GM23338 (cell line): Measurements from ENCODE around the gene BPIFB6. TPM values are rescaled to one million over a fixed set of nuclear protein-coding genes. Genes with fewer than 3 reads are reported as not detected.

Experiments used
- ATAC-seq: fragments of 200-7000 bp; cut with Tn5 transposase; 3 replicates; pipeline ENCODE4 v1.9.1; 2020
- DNase-seq: peaks from one replicate; pipeline ENCODE4 v3.0.0-alpha.2; 2015; ENCODE audit warnings: low spot score
- H2AFZ ChIP-seq: fragments of 200-600 bp; sonication (generic); 2 replicates; pipeline ENCODE4 v1.8.0; 2016; ENCODE audit warnings: antibody characterized with exemption, mild to moderate bottlenecking, moderate library complexity
- H3F3A ChIP-seq: fragments of 200-600 bp; sonication (generic); replicated peaks from 2 replicates; pipeline ENCODE4 v1.8.0; 2017; ENCODE audit warnings: antibody characterized with exemption, mixed run types, low read depth
- H3K27ac ChIP-seq: fragments of 200-600 bp; sonication (generic); 2 replicates; pipeline ENCODE4 v1.6.1; 2016; ENCODE audit warnings: low read depth
- H3K27me3 ChIP-seq: fragments of 200-600 bp; sonication (generic); 2 replicates; pipeline ENCODE4 v1.8.0; 2016; ENCODE audit warnings: mild to moderate bottlenecking, mixed run types, moderate library complexity; ENCODE audit not compliant: insufficient read depth
- H3K36me3 ChIP-seq: fragments of 200-600 bp; sonication (generic); 2 replicates; pipeline ENCODE4 v1.8.0; 2016; ENCODE audit warnings: mild to moderate bottlenecking; ENCODE audit not compliant: insufficient read depth
- H3K4me1 ChIP-seq: fragments of 200-600 bp; sonication (generic); 2 replicates; pipeline ENCODE4 v1.8.0; 2016; ENCODE audit warnings: mild to moderate bottlenecking, moderate library complexity; ENCODE audit not compliant: insufficient read depth
- H3K4me2 ChIP-seq: fragments of 200-600 bp; sonication (generic); 2 replicates; pipeline ENCODE4 v1.7.1; 2017; ENCODE audit warnings: mixed run types
- H3K4me3 ChIP-seq: fragments of 200-600 bp; sonication (generic); 2 replicates; pipeline ENCODE4 v1.6.1; 2016; ENCODE audit warnings: mixed run types
- H3K79me2 ChIP-seq: fragments of 200-600 bp; sonication (generic); replicated peaks from 2 replicates; pipeline ENCODE4 v1.8.0; 2017; ENCODE audit warnings: mild to moderate bottlenecking; ENCODE audit not compliant: insufficient read depth
- H3K9me2 ChIP-seq: fragments of 200-600 bp; sonication (generic); 2 replicates; pipeline ENCODE4 v1.8.0; 2017; ENCODE audit not compliant: insufficient read depth
- H4K20me1 ChIP-seq: fragments of 200-600 bp; sonication (generic); replicated peaks from 2 replicates; pipeline ENCODE4 v1.8.0; 2017; ENCODE audit warnings: mild to moderate bottlenecking; ENCODE audit not compliant: insufficient read depth
- H3K27ac Mint-ChIP-seq: 2 replicates; pipeline ENCODE4 v1.8.0; 2020; ENCODE audit warnings: inconsistent platforms, mild to moderate bottlenecking, moderate library complexity, mixed read lengths
- H3K27me3 Mint-ChIP-seq: 3 replicates; pipeline ENCODE4 v1.8.0; 2022; ENCODE audit warnings: low read depth, mild to moderate bottlenecking, moderate library complexity, mixed read lengths, inconsistent platforms; ENCODE audit not compliant: insufficient read depth, poor library complexity
- H3K36me3 Mint-ChIP-seq: 3 replicates; pipeline ENCODE4 v1.8.0; 2021; ENCODE audit warnings: low read depth, mild to moderate bottlenecking, inconsistent platforms, moderate library complexity, mixed read lengths
- H3K4me1 Mint-ChIP-seq: 3 replicates; pipeline ENCODE4 v1.8.0; 2020; ENCODE audit warnings: mild to moderate bottlenecking, inconsistent platforms, mixed read lengths
- H3K4me3 Mint-ChIP-seq: 3 replicates; pipeline ENCODE4 v1.8.0; 2021; ENCODE audit warnings: moderate library complexity, mild to moderate bottlenecking, inconsistent platforms, mixed read lengths
- H3K9me3 Mint-ChIP-seq: 3 replicates; pipeline ENCODE4 v1.8.0; 2020; ENCODE audit warnings: moderate library complexity, mild to moderate bottlenecking, inconsistent platforms, mixed read lengths
- EZH2 ChIP-seq: fragments of 200-600 bp; sonication (generic); IDR thresholded peaks from one replicate; pipeline ENCODE4 v1.8.0; 2017; ENCODE audit warnings: antibody characterized with exemption, mild to moderate bottlenecking, low read depth; ENCODE audit not compliant: unreplicated experiment
- EZH2phosphoT487 ChIP-seq: fragments of 200-600 bp; sonication (generic); IDR thresholded peaks from one replicate; pipeline ENCODE4 v1.8.1; 2018; ENCODE audit warnings: antibody characterized with exemption; ENCODE audit not compliant: unreplicated experiment
- STAT1 ChIP-seq: IDR thresholded peaks from one replicate; pipeline ENCODE4 v1.6.1; 2016; ENCODE audit warnings: antibody characterized with exemption; ENCODE audit not compliant: unreplicated experiment
- ZNF114 ChIP-seq: fragments of 250-450 bp; sonication (Bioruptor Pico); IDR thresholded peaks from 2 replicates; pipeline ENCODE4 v1.5.0; 2020; ENCODE audit warnings: mild to moderate bottlenecking, moderate library complexity
- ZNF462 ChIP-seq: fragments of 250-450 bp; sonication (Bioruptor Pico); IDR thresholded peaks from 2 replicates; pipeline ENCODE4 v1.5.0; 2020; ENCODE audit warnings: mild to moderate bottlenecking, moderate library complexity
- polyA plus RNA-seq: library from polyadenylated mRNA; unstranded; fragments of >200 nt; fragmentation: Nextera tagmentation; extraction: Ambion mirVana; gene quantifications from 2 replicates; pipeline ENCODE4 v1.2.1, GENCODE V29; 2016
- total RNA-seq: library from RNA; depleted of rRNA; stranded (reverse); fragments of >200 nt; shearing (Covaris generic); gene quantifications from 2 replicates; pipeline ENCODE4 v1.2.3, GENCODE V29; 2014

The BPIFB6 gene
- total and polyA plus RNA-seq, 2 experiments from 2014 or later: not detected

DNA sequence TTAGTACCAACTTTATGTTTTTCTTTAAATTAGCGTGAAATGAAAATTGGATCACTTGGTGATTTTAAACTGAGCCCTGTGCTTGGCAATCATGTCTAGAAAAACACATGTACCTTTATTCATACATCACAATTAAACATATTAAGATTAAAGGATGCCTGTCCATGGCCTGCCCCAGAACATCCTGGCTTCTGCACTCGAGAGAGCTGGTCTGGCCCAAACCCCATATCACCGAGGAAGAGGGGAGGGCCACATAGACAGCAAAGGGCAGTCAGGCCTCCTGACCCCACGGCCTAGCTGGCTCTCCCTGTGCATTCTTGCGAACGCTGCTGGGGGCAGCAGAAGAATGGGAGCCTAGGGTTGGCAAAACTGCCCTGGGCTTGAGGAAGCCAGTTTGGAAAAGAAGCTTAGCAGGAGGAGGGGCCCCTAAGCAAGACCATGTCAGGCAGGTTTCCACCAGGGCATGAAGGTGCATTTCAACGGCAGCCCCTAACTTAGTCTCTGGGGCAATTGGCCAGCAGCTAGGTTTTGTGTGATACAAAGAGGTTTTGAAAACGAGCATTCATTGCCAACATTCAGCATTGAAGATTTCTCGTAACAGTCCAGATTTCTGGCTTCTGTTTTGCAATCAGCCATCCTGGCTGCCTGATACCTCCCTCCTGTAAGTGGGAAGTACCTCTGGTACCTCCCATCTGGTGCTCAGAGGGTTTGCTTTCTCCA, 30.8 kb downstream of the BPIFB6 start (continued):
- no peak for TF ChIP-seq EZH2phosphoT487

- no peaks in the 10 kb centered on the region for H3K36me3 Mint-ChIP-seq
- H3K4me3 Mint-ChIP-seq: no peak overlapping the region
- H3K27ac Mint-ChIP-seq: no peak overlapping the region
Measured at GRCh38 chr20:33062825-33063149, 31.3 kb downstream of the BPIFB6 start.

More at GRCh38 chr20:33062825-33063149, 31.3 kb downstream of the BPIFB6 start:
- no peaks in the 10 kb centered on the region; the same call in 2 of the 3 replicates for H3K9me3 Mint-ChIP-seq
- Histone ChIP-seq H3K27me3 (no peaks in the 10 kb centered on the region), H3K36me3 (no peaks in the 10 kb centered on the region), H3F3A (no peaks in the 10 kb centered on the region), H4K20me1 (no peaks in the 10 kb centered on the region), H3K4me2 (no peak overlapping the region), H3K4me1 (no peaks in the 10 kb centered on the region), H3K4me3 (no peak overlapping the region), H3K79me2 (no peaks in the 10 kb centered on the region), H2AFZ (no peak overlapping the region), H3K27ac (no peak overlapping the region), H3K9me2 (no peaks in the 10 kb centered on the region)
- TF ChIP-seq EZH2: no peak
- TF ChIP-seq ZNF462 (CRISPR knock-in tag): no peak
- no peak for TF ChIP-seq ZNF114 (CRISPR knock-in tag)
- no peak for TF ChIP-seq EZH2phosphoT487
- no peak for TF ChIP-seq STAT1
- no peak for ATAC-seq
- peaks cover 8% of the 10 kb centered on the region for H3K27me3 Mint-ChIP-seq
- H3K4me1 Mint-ChIP-seq: no peaks in the 10 kb centered on the region; the same call in 2 of the 3 replicates
- no peak for DNase-seq
